Heart right ventricle (tissue), 16 donors: Measurements from ENCODE around the gene DDHD1. TPM values are rescaled to one million over a fixed set of nuclear protein-coding genes. Genes with fewer than 3 reads are reported as not detected.

Source experiments
- ATAC-seq, 8 donors: fragments of 200-7000 bp; cut with Tn5 transposase; one replicate each; pipeline ENCODE4 v1.9.1; 2020; ENCODE audit warnings: mild to moderate bottlenecking in 8 of 8, moderate library complexity in 8 of 8, moderate number of reproducible peaks in 1 of 8
- DNase-seq, 2 donors: peaks; one replicate each; pipeline ENCODE4 v3.0.0-alpha.2; 2020
- H3K27ac ChIP-seq, 10 donors: fragments of 200-600 bp; sonication (generic) in 2 of 10; one replicate each; pipeline versions ENCODE4 v1.5.0 to v1.8.0; 2020 to 2022; ENCODE audit warnings: mild to moderate bottlenecking in 3 of 10
- H3K27me3 ChIP-seq, 7 donors: fragments of 200-600 bp; one replicate each; pipeline ENCODE4 v1.8.0; 2021 to 2022; ENCODE audit warnings: mild to moderate bottlenecking in 2 of 7
- H3K36me3 ChIP-seq, 9 donors: fragments of 200-600 bp; sonication (generic) in 1 of 9; one replicate each; pipeline versions ENCODE4 v1.5.0 to v1.8.0; 2020 to 2022; ENCODE audit warnings: mild to moderate bottlenecking in 2 of 9
- H3K4me1 ChIP-seq, 9 donors: fragments of 200-600 bp; sonication (generic) in 1 of 9; one replicate each; pipeline versions ENCODE4 v1.5.0 to v1.8.0; 2020 to 2022; ENCODE audit warnings: mild to moderate bottlenecking in 4 of 9
- H3K4me3 ChIP-seq, 10 donors: fragments of 200-600 bp; sonication (generic) in 2 of 10; one replicate each; pipeline versions ENCODE4 v1.5.0 to v1.8.0; 2020 to 2022; ENCODE audit warnings: mild to moderate bottlenecking in 7 of 10, moderate library complexity in 2 of 10
- H3K9me3 ChIP-seq, 11 donors: fragments of 200-600 bp in 10 of 11; sonication (generic) in 2 of 11; one replicate each; pipeline versions ENCODE4 v1.5.0 to v1.8.0; 2013 to 2022; ENCODE audit warnings: mild to moderate bottlenecking in 2 of 11, control low read depth in 1 of 11, moderate library complexity in 1 of 11
- WGBS, 2 donors: extraction: QIAGEN DNeasy Blood & Tissue Kit; methylation state at CpG; one replicate each; pipeline ENCODE4 v1.1.7; 2013; ENCODE audit warnings: inconsistent platforms in 1 of 2; 5-methylcytosine and 5-hydroxymethylcytosine counted together
- intact Hi-C, 10 donors: fragments of 100-400 bp; cut with DNase I; formaldehyde crosslinking; loops; one replicate each; pipeline versions ENCODE4 v1.11.1 to v1.14.2; 2022
- polyA plus RNA-seq, 2 donors: library from polyadenylated mRNA; stranded (reverse); fragments of 200-250 nt; gene quantifications; one replicate each; pipeline ENCODE4 v1.2.3, GENCODE V29; 2013
- total RNA-seq, 10 donors: library from RNA; stranded (reverse); fragmentation: NEBNext Ultra II Directional in 3 of 10; extraction: Animal tissue kit (Norgen Biotek cat#: 25700) in 3 of 10; gene quantifications; one replicate each; pipeline versions ENCODE4 v1.2.1 to v1.2.4, GENCODE V29; 2021 to 2023
- TF ChIP-seq, protein P1 (sequence below), 9 donors: fragments of 200-600 bp; sonication (generic) in 2 of 9; IDR thresholded peaks; one replicate each; pipeline versions ENCODE4 v1.5.0 to v1.8.0; 2021 to 2022; ENCODE audit warnings: antibody characterized with exemption in 9 of 9, mild to moderate bottlenecking in 5 of 9, moderate library complexity in 1 of 9
- donor health status: Arrhythmogenic right ventricular cardiomyopathy.
- donor health status: ischemic (EF 13 %, LVEDD 7.1; RV severe dilation, severe dysfunction).
- donor health status: healthy with polysubstance abuse.
- donor health status: DM: no; HTN: yes; CAD: no.
- donor health status: DM: no; HTN: no; CAD: no.
- donor health status: ischemic (EF 25% LVEDD 6.9; RV normal size, moderate dysfunction).
- donor health status: ischemic (EF 25% LVEDD 5.7; RV mildly dilated, moderate dysfunction).
- donor health status: healthy.
- donor health status: DM: yes; HTN: yes; CAD: no.
- donor health status: Ischemic cardiomyopathy.
- donor health status: ischemic (EF 35%, LVEDD 5.7; RV mildly dilated, moderate dysfunction).
- donor health status: nonischemic (EF 11% LVEDD 7.7; RV severe dilation, severe dysfunction).
- donor health status: DM: yes; HTN: yes; CAD: no.
- donor health status: PGD.
- donor health status: ischemic (EF 29% LVEDD 5.4; RV normal size, mild dysfunction).
- donor health status: nonischemic (EF 23%, LVEDD 6.1; RV moderate dilation, normal function).

DDHD1 gene
- total and polyA plus RNA-seq, 12 donors = 2.1 to 9.6 (median 7.4) TPM

DNA sequence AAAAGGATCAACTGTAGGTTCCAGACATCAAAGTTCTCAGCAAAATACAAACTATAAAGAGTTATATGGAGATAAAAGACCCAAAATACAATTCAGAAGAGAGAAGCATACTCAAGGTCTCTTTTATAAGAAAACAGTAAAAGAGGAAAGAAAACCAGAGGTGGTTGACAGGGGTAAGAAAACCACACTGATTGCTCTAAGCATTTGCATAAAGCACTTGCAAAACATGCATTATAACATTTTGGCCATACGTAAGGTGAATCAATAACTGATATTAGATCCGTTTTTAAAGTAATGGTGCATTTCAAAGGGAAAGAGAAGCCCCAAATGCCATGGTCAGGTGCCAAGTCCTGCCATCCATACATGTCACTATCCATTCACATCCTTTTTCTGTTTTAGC is 5.9 kb downstream of the DDHD1 start:
- Histone ChIP-seq H3K4me3 (no peak overlapping the region), H3K36me3 (no peaks in the 10 kb centered on the region), H3K27me3 (no peaks in the 10 kb centered on the region), H3K4me1 (peaks cover 0 to 49% (median 15%) of the 10 kb centered on the region in 9 donors), H3K9me3 (peaks cover 0 to 16% (median 3%) of the 10 kb centered on the region in 11 donors), H3K27ac (no peak overlapping the region)
- ATAC-seq = no peak
- TF ChIP-seq, protein P1, sequence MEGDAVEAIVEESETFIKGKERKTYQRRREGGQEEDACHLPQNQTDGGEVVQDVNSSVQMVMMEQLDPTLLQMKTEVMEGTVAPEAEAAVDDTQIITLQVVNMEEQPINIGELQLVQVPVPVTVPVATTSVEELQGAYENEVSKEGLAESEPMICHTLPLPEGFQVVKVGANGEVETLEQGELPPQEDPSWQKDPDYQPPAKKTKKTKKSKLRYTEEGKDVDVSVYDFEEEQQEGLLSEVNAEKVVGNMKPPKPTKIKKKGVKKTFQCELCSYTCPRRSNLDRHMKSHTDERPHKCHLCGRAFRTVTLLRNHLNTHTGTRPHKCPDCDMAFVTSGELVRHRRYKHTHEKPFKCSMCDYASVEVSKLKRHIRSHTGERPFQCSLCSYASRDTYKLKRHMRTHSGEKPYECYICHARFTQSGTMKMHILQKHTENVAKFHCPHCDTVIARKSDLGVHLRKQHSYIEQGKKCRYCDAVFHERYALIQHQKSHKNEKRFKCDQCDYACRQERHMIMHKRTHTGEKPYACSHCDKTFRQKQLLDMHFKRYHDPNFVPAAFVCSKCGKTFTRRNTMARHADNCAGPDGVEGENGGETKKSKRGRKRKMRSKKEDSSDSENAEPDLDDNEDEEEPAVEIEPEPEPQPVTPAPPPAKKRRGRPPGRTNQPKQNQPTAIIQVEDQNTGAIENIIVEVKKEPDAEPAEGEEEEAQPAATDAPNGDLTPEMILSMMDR (IDR thresholded peaks at IDR 0.05) = no peak
- WGBS, 2 donors = 86 to 88% methylated on average over 2 of the region's 2 CpGs
- no peak for DNase-seq
- intact Hi-C loops = no loop called here

DNA sequence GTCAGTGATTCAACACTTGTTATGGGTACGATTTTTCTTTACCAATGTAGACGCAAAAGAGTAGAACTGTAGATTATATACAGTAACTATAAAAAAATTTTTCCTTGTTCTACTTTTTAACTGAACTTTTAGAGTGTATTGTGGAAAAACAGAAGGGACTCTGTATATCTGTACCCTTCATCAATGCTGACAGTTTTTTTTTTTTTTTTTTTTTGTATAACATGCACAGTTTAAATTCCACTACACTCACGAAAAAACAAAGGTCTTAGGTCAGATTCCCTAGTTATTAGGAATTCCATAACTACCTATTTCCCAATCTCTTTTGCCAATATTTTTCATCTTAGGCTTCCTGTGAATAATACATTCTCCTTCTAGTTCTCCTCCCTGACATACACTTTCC is 6.4 kb downstream of the DDHD1 start:
- Histone ChIP-seq H3K27ac (no peak overlapping the region), H3K4me3 (no peak overlapping the region), H3K9me3 (peaks cover 0 to 21% (median 8%) of the 10 kb centered on the region in 11 donors), H3K36me3 (no peaks in the 10 kb centered on the region), H3K27me3 (no peaks in the 10 kb centered on the region), H3K4me1 (peaks cover 0 to 48% (median 15%) of the 10 kb centered on the region in 9 donors)
- ATAC-seq (no peak), DNase-seq (no peak)
- 64 to 95% methylated on average over 3 of the region's 3 CpGs for WGBS, 2 donors
- TF ChIP-seq, protein P1 (IDR thresholded peaks at IDR 0.05) = no peak
- intact Hi-C loops = no loop called here

DNA sequence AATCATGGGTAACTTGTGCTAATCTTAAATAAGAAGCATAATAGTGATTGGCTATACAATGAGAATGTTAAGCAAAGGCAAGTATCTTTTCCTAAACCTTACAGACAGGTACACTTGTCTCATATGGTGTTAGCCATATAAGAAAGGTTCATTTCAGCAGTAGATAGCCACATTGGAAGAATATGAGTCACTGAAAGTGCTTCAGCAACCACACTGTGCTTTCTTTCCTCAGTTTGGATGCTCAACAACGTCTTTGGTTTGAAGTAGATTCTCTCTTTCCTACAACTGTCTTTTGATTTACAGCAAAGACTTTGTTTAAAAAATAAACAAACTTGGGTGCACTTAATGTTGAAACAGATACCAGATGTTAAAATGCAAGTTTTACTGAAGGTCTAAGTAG is 8.9 kb downstream of the DDHD1 start:
- WGBS, 2 donors = 93 to 94% methylated on average over 1 of the region's 1 CpG
- DNase-seq (no peak), ATAC-seq (no peak)
- H3K9me3 ChIP-seq = peaks cover 0 to 46% (median 28%) of the 10 kb centered on the region in 11 donors
- H3K36me3 ChIP-seq = peaks cover 0 to 4% (median 0%) of the 10 kb centered on the region in 9 donors
- no peaks in the 10 kb centered on the region for H3K27me3 ChIP-seq
- TF ChIP-seq, protein P1 (IDR thresholded peaks at IDR 0.05) = no peak
- intact Hi-C loops = no loop called here
- no peak overlapping the region for H3K4me3 ChIP-seq
- H3K4me1 ChIP-seq = peaks cover 0 to 23% (median 0%) of the 10 kb centered on the region in 9 donors
- H3K27ac ChIP-seq = no peak overlapping the region

DNA sequence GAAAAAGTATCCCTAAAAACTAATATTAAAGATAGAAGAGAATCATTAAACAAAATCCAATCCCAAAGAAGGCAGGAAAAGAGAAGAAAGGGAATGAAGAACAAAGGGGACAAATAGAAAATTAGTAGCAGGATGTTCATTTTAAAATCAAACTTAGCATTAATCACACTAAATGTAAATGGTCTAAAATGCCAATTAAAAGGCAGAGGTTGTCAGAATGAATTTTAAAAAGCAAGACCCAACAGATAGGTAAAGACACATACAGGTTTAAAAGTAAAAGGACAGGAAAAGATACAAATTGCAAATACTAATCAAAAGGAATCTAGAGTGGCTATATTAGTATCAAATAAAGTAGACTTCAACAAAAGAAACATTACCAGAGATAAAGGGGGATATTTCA is 12.5 kb downstream of the DDHD1 start:
- Histone ChIP-seq H3K36me3 (peaks cover 0 to 5% (median 0%) of the 10 kb centered on the region in 9 donors), H3K27me3 (no peaks in the 10 kb centered on the region), H3K27ac (no peak overlapping the region), H3K9me3 (peaks cover 0 to 74% (median 44%) of the 10 kb centered on the region in 11 donors), H3K4me1 (no peaks in the 10 kb centered on the region), H3K4me3 (no peak overlapping the region)
- no peak for ATAC-seq
- intact Hi-C loops = no loop called here
- no peak for DNase-seq
- TF ChIP-seq, protein P1 (IDR thresholded peaks at IDR 0.05) = no peak
